GM21737 (cell line): Measurements from ENCODE around the gene LAMA2.

Experiments
- ATAC-seq: cut with Tn5 transposase; IDR thresholded peaks from one replicate; pipeline ENCODE4 v1.9.1; 2021; ENCODE audit warnings: mild to moderate bottlenecking, moderate library complexity; ENCODE audit not compliant: unreplicated experiment

LAMA2 gene

GRCh38 chr6:129206821-129207220 lies 323.9 kb downstream of the LAMA2 start:
- ATAC-seq: no peak

DNA sequence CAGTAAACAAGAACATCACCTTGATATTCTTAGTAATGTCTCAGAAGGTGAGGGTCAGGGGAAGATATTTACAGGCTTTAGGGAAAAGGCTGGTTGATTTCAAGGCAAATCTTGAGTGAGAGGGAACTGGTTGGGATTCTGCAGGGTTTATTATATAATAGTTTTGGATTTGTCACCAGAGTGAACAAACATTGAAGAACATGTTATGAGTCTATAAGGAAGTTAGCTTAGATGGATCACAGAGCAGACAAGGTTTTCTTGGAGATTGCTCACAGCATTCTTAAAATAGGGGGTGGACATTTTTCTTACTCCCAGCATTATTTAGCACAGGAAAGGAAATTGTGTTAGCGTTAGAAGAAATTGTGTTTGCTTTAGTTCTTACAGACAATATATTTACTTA lies 324.9 kb downstream of the LAMA2 start:
- no peak for ATAC-seq

DNA sequence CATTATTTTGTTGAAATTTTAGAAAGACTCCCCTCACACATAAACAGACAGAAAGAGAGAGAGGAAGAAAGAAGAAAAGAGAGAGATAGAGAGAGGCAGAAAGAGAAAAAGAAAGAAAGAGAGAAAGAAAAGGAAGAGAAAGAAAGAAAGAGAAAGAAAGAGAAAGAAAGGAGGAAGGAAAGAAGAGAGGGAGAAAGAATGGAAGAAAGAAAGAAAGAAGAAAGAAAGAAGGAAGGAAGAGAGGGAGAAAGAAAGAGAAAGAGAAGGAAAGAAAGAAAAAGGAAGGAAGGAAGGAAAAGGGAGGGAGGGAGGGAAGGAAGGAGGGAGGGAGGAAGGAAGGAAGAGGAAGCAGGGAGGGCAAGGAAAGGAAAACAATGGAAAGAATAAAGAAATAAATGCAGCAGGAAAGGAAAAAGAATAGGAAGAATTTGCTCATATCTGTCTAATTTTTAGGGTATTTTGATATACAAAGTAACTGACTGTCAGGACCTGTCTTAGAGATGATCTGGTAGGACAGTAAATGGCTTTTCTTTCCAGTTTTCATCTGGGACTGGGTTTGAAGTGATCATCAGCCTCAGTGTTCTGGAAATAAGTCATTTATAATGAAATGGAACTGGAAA lies 325.6 kb downstream of the LAMA2 start:
- no peak for ATAC-seq

DNA sequence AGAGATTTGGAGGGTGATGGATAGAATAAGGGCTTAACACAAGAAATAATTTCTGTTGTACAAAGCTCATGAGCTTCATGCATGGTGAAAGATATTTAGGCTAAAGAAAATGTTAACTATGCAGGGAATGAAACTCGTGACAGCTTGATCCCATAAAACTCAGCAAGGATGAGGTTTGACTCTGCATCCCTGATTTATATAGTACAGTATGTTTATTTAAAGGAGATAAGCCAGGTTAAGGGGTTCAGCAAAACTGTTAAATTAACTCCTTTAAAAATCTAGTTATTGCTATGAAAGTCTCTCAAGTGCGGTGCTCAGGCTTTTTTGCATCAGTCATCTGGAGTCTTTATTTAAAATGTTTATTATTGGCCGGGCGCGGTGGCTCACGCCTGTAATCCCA lies 326.4 kb downstream of the LAMA2 start:
- no peak for ATAC-seq

GRCh38 chr6:129210684-129211083 lies 327.7 kb downstream of the LAMA2 start:
- no peak for ATAC-seq

- ATAC-seq: no peak
Measured at GRCh38 chr6:129211626-129212025, 328.7 kb downstream of the LAMA2 start.

DNA sequence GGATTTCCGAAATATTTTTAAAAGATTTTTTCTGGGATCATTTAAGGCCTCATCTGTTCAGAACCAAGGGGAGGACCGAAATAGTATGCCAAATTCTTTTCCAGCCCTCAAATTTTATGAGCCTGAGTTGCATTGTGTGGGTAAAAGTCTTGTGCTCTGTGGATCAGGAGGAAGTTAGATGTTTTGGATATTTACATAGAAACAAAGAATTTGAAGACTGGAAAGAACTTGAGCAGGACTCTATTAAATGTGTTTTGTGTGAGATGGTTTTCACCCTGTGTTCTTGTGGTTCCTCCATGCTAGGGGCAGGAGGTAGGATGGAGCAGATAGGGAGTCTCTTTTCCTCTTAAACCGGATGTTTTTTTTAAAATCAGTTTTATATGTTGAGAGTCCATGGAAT lies 329.1 kb downstream of the LAMA2 start:
- ATAC-seq: no peak

DNA sequence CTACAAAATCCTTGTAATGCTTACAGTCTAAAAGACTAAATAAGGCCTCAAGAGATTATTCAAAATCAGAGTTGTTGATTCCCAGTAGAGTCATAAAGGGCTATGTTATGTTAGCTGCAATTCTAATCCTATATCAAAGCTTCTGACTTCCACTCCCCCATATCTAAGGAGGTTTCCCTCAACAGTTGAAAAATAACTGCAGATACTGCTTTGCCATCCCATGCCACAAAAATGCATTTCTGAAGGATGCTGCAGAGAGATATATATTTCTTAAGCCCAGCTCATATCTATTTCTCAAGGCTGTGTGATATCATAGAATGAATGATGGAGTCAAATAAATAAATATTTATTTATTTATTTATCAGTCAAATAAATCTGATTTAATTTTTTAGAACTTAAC lies 332.3 kb downstream of the LAMA2 start:
- ATAC-seq: no peak

DNA sequence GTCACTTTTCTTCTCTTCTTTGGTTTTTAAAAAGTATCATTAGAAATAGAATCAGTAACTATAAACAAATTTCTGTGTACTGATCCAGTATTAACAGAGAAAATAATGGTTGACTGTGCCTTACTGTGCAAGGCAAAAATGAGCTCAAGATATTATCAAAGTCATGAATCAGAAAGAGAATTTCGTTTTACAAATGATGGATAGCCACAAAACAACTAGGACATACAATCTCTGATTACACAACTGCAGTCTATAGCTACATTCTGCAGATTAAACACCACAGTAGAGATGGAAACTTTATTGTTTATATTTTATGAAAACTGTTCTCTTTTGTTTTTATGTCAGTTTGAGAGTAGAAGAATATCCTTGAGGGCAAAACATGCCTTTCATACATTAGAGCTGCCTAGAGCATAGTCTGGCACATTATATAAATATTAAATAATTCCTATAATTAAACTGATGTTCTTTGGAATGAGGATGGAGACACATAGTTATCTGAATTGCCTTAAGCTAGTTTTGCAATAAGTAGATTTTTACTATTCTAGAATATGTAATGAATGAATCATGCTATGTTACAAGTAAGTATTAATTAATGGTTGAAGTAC lies 333.1 kb downstream of the LAMA2 start:
- no peak for ATAC-seq

DNA sequence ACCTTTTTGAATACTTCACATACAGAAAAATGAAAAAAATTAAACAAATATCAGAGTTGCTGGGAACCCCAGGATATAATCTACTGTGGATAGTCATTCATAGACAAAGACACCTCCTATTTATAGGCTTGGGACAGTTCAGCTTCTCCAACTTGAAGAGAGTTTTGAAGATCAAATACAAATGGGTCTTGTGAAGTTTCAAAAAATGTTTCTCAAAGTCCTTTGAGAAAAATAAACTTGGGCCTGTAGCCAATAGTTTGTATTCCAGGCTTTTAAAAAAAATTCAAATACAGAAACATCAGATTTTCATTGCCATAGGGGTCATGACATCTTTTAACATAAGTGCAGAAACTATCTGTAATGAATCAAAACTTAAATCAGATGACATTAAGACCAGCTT lies 334.8 kb downstream of the LAMA2 start:
- ATAC-seq: no peak

DNA sequence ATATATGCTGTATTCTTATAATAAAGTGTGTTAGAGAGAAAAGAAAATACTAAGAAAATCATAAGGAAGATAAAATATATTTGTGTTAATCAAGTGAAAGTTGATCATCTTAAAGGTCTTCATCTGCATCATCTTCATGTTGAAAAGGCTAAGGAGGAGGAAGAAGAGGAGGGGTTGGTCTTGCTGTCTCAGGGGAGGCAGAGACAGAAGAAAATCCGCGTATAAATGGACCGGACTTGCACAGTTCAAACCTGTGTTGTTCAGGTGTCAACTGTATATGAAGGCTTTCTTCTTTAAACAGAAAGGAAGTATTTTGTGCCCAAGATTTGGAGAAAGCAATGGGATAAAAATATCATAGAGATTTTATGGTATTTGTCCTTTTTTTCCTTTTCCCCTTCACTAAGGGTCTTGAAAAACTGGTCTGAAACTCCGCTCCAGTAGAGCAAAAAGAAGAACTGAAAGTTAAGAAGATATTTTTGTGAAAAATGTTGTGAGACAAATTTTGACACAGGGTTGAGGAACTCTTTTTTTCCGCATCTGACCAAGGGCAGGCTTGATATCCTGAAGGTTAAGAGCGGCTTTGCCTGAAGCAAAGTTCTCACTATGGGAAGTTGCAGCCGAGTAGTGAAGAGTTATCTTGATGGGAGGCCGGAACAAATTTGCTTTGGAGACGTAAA lies 350.7 kb downstream of the LAMA2 start:
- ATAC-seq: no peak

DNA sequence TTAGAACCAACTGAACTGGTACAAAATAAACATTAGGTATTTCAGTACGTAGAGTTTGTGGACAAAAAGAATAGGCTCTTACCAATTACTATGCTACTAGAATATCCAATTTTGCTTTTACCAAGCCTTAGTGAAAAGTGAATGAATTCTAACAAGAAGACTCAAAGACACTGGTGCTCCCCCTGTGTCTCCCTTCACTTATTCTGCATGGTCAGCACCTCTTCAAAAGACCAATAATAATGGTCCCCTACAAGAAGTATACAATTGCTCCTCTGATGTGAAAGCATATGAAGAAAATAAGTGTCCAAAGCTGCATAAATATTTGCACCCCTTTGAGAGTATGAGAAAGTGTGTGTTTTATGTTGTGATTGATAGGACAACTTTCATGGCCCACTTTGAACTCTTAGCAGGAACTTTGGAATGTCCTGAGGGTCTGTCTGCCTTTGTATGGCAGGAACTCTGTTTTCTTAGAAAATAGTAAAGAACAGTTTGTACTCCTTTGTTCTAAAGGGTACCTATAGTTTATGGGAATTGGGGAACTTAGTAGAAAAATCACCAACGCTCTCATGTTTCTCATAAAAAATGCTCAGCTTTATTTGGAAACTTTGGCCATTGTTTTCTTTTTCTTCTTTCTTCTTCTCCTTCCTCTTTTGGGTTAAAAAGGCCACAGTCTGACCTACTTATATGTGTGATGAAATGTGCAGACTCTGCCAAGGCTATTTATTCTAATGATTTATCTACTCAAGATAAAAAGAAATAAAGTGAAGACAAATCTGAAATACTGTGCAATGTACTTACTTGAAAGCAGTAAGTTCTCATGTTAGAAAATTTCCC lies 352.4 kb downstream of the LAMA2 start:
- ATAC-seq: no peak

DNA sequence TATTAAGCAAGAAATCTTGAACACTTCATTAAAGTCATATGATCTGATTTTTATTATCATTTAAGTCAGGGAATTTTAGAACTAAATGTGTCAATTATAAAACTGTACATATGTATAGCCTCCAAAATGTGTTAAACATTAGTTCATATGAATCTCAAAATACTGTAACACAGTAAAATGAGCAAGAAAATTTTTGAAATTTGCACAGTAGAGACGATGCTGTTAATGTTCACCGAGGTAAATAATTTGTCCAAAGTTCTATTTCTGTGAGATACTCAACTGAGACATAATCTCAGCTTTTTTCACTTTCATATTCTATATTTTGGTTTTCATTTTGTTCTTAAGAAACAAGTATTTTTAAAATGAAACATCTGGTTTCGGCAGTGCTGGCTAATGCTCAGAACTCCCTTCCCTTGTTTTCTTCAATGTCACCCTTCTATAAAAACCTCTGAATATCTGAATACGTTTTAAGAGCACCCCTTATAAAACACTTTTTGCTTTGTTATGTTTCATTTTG lies 353.1 kb downstream of the LAMA2 start:
- peak; percentile 82 for ATAC-seq

GRCh38 chr6:129238991-129239390 lies 356.1 kb downstream of the LAMA2 start:
- no peak for ATAC-seq

DNA sequence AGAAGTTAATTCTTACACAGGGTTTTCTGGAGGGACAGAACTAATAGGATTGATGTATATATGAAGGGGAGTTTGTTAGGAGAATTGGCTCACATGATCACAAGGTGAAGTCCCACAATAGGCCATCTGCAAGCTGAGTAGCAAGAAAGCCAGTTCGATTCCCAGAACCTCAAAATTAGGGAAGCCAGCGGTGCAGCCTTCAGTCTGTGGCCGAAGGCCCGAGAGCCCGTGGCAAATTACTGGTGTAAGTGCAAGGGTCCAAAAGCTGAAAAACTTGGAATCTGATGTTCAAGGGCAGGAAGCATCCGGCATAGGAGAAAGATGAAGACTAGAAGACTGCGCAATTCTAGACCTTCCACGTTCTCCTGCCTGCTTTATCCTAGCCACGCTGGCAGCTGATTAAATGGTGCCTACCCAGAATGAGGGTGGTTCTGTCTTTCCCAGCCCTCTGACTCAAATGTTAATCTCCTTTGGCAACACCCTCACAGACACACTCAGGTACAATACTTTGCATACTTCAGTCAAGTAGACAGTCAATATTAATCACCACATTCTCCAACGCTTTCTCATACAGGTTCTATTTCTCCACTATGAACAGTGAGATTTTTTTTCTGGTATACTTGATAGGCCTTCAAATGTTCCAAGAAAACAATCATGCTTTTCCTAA lies 357.0 kb downstream of the LAMA2 start:
- no peak for ATAC-seq

- ATAC-seq: no peak
Measured at GRCh38 chr6:129240492-129240853, 357.5 kb downstream of the LAMA2 start.

DNA sequence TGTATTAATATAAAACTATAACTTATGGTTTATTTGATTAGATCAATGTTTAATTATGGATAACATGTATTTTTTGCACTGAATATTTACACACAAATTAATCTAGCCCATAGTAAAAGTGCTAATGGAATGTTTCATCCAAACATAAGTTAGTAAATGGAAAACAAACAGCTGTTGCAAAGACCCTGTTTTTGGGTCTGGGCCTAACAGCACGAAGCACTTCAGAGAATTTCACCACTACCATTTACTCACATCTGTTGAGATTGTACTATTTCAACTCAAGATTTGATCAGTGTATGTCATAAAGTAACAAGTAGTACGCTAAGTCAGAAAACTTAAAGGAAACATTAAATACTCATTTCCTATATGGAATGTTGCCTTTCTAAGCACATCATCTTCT lies 359.6 kb downstream of the LAMA2 start:
- no peak for ATAC-seq

DNA sequence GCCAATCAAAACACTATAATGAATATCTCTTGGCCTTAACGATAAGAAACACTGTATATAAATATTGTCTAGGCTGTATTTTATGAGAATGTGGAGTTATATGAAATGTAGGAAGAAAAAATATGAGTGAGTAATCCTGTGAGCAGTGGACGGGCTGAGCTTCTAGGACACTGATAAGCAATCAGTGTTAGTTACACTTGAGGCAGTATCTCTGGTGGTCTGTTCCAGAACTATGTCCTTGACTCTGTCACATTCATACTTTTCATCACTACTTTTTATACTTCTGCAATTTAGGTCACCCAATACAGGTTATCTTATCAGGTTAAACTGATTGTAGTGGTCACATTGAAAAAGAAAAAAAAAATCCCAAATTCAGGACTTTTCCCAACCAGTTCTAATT lies 360.4 kb downstream of the LAMA2 start:
- no peak for ATAC-seq

DNA sequence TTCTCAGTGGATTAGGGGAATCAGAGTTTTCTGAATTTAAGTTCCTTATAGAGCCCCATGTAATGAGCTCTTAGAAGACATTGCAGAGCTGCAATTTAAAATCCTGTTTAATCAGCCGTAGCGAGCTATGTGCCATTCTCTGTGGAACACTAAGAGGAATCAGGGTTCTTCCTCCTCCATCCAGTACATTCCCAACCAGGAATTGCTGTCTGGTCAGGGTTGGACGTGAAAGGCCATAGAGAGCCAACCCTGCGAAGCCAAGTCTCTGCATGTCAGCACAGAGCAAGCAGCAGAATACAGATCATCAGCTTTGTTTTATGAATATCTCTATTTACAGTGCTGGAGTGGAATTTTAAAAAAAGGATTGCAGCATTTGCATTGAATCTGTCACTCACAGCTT lies 366.0 kb downstream of the LAMA2 start:
- no peak for ATAC-seq

GRCh38 chr6:129251669-129252376 lies 368.9 kb downstream of the LAMA2 start:
- no peak for ATAC-seq
